HepG2 (cell line): ENCODE data around the gene PLEKHA6. TPM values are rescaled to one million over a fixed set of nuclear protein-coding genes. Genes with fewer than 3 reads are reported as not detected.

ENCODE experiments used
- ATF7-NPFF ChIP-seq: sonication (generic); formaldehyde crosslinking; IDR thresholded peaks from 2 replicates; pipeline ENCODE4 v1.8.1; 2023; ENCODE audit warnings: mild to moderate bottlenecking, low read depth, missing genetic modification reagents, moderate library complexity
- BCLAF1 ChIP-seq: fragments of 450-650 bp; IDR thresholded peaks from 2 replicates; pipeline ENCODE4 v1.6.1; 2017; ENCODE audit warnings: mild to moderate bottlenecking
- CC2D1A ChIP-seq: sonication (generic); formaldehyde crosslinking; IDR thresholded peaks from 2 replicates; pipeline ENCODE4 v1.8.1; 2023; ENCODE audit warnings: mild to moderate bottlenecking, missing genetic modification reagents
- HMG20B ChIP-seq: conservative IDR thresholded peaks from 2 replicates; pipeline ENCODE4 v1.6.1; 2016; ENCODE audit warnings: missing genetic modification reagents, missing compliant biosample characterization
- MYNN ChIP-seq: sonication (generic); formaldehyde crosslinking; IDR thresholded peaks from 2 replicates; pipeline ENCODE4 v1.4.0; 2020; ENCODE audit warnings: mild to moderate bottlenecking, low read depth, missing genetic modification reagents
- NRL ChIP-seq: sonication (generic); formaldehyde crosslinking; IDR thresholded peaks from 2 replicates; pipeline ENCODE4 v1.5.0; 2020; ENCODE audit warnings: missing genetic modification reagents, mild to moderate bottlenecking, moderate library complexity, borderline replicate concordance
- REL ChIP-seq: sonication (generic); formaldehyde crosslinking; conservative IDR thresholded peaks from 2 replicates; pipeline ENCODE4 v1.8.0; 2022; ENCODE audit warnings: mild to moderate bottlenecking, missing genetic modification reagents, moderate library complexity
- REXO4 ChIP-seq: sonication (generic); formaldehyde crosslinking; IDR thresholded peaks from 2 replicates; pipeline ENCODE4 v1.8.0; 2022; ENCODE audit warnings: missing genetic modification reagents, mild to moderate bottlenecking, borderline replicate concordance
- RNF219 ChIP-seq: sonication (generic); formaldehyde crosslinking; IDR thresholded peaks from 2 replicates; pipeline ENCODE4 v1.5.0; 2020; ENCODE audit warnings: mild to moderate bottlenecking, missing genetic modification reagents
- SIN3A ChIP-seq: IDR thresholded peaks from 2 replicates; pipeline ENCODE4 v1.6.1; 2011; ENCODE audit warnings: low read depth, mild to moderate bottlenecking, control low read depth, low read length, borderline replicate concordance
- TCF12 ChIP-seq, 2 experiments: fragments of 450-650 bp in 1 of 2; sonication (generic) in 1 of 2; formaldehyde crosslinking in 1 of 2; IDR thresholded peaks; 2 replicates each; pipeline versions ENCODE4 v1.6.1 to v1.8.0; 2017 to 2022; ENCODE audit warnings: antibody characterized with exemption in 1 of 2, mild to moderate bottlenecking in 1 of 2, missing genetic modification reagents in 1 of 2, moderate library complexity in 1 of 2
- THAP9 ChIP-seq: sonication (generic); formaldehyde crosslinking; IDR thresholded peaks from 2 replicates; pipeline ENCODE4; 2020; ENCODE audit warnings: missing genetic modification reagents, mild to moderate bottlenecking, borderline replicate concordance
- ZBED4 ChIP-seq: sonication (generic); formaldehyde crosslinking; IDR thresholded peaks from 2 replicates; pipeline ENCODE4 v1.4.0; 2020; ENCODE audit warnings: missing genetic modification reagents, borderline replicate concordance
- ZFP41 ChIP-seq: sonication (generic); formaldehyde crosslinking; IDR thresholded peaks from 2 replicates; pipeline ENCODE4 v1.4.0; 2020; ENCODE audit warnings: mild to moderate bottlenecking, missing genetic modification reagents, borderline replicate concordance
- ZNF24 ChIP-seq: fragments of 450-650 bp; IDR thresholded peaks from 2 replicates; pipeline ENCODE4 v1.6.1; 2017; ENCODE audit warnings: antibody characterized with exemption, mild to moderate bottlenecking
- ZNF576 ChIP-seq: sonication (generic); formaldehyde crosslinking; IDR thresholded peaks from 2 replicates; pipeline ENCODE4 v1.4.0; 2020; ENCODE audit warnings: mild to moderate bottlenecking, missing genetic modification reagents
- polyA plus RNA-seq, 8 experiments: library from polyadenylated mRNA; depleted of rRNA in 3 of 8; stranded (reverse) in 7 of 8; unstranded in 1 of 8; fragments of >200 nt; fragmentation: Illumina TruSeq in 4 of 8; extraction: Trizol in 4 of 8; gene quantifications; 2 replicates each; pipeline versions ENCODE4 v1.2.1 to v1.2.3, GENCODE V29; 2011 to 2016; ENCODE audit warnings: low read depth in 4 of 8, missing spikeins in 1 of 8, mixed read lengths in 1 of 8; ENCODE audit not compliant: insufficient read depth in 1 of 8
- total RNA-seq, 5 experiments: library from RNA; depleted of rRNA; stranded (reverse); fragments of >200 nt; fragmentation: Illumina TruSeq; extraction: Trizol; gene quantifications; 2 replicates each; pipeline ENCODE4 v1.2.3, GENCODE V29; 2016; ENCODE audit warnings: low read depth in 1 of 5

PLEKHA6 gene
- total and polyA plus RNA-seq, 2 of the 13 experiments (the other 11 are each of a cell fraction or from before 2014, with no cell fraction given) = 5.3 to 11.4 TPM

- TF ChIP-seq ZFP41 (0 out of 2 replicates have a peak, but pooled peaks have one; percentile 83), TCF12 (IDR thresholded peaks at IDR 0.05) (no peak), TCF12 (CRISPR knock-in tag; IDR thresholded peaks at IDR 0.05) (no peak), MYNN (no peak), REXO4 (CRISPR knock-in tag) (no peak), ATF7-NPFF (CRISPR knock-in tag) (no peak), ZNF24 (no peak), RNF219 (no peak), REL (CRISPR knock-in tag) (no peak), NRL (CRISPR knock-in tag) (no peak), THAP9 (CRISPR knock-in tag) (peak; percentile 75; the same call in 1 of the 2 replicates), ZBED4 (CRISPR knock-in tag) (peak; percentile 93), ZNF576 (CRISPR knock-in tag) (no peak), SIN3A (peak; percentile 69; the same call in 1 of the 2 replicates), BCLAF1 (no peak), CC2D1A (no peak), HMG20B (CRISPR knock-in tag) (no peak)
Measured at GRCh38 chr1:204254031-204254661, 105.6 kb downstream of the PLEKHA6 start (continued).
